Embryonic facial prominence (tissue), 1 donor: ENCODE results near the gene CFTR.
A peak's percentile ranks its signal among the peaks of the same experiment; 100 is the strongest.
"Not testable (repeated sequence)": the region's sequence is repeated elsewhere in the genome, so short reads cannot be mapped to it uniquely, and the experiment has no call there.

ENCODE experiments used
- DNase-seq: peaks from one replicate; pipeline ENCODE4 v3.0.0-alpha.2; 2016; ENCODE audit errors: extremely low spot score

Gene CFTR

GRCh38 chr7:117479225-117480054 lies at the start of gene CFTR:
Gene CFTR, plus strand, starts transcription at chr7:117480025. Its CDS starts 70 bp downstream, at chr7:117480095.
- DNase-seq: no peak

- DNase-seq: no peak
These were observed 44.3 kb upstream of the CFTR start for GRCh38 chr7:117435475-117436043.

- no peak for DNase-seq
These were observed 35.2 kb upstream of the CFTR start for GRCh38 chr7:117444646-117445045.

GRCh38 chr7:117445206-117445605 lies 34.6 kb upstream of the CFTR start:
- DNase-seq: no peak

GRCh38 chr7:117446220-117446815 lies 33.5 kb upstream of the CFTR start:
- DNase-seq: no peak

- DNase-seq: no peak
These were observed 31.2 kb upstream of the CFTR start for GRCh38 chr7:117448655-117449054.

GRCh38 chr7:117458977-117459583 lies 20.7 kb upstream of the CFTR start:
- peak; percentile 18 for DNase-seq

GRCh38 chr7:117459735-117460134 lies 20.1 kb upstream of the CFTR start:
- no peak for DNase-seq

GRCh38 chr7:117460815-117461214 lies 19.0 kb upstream of the CFTR start:
- DNase-seq: not testable (repeated sequence)

GRCh38 chr7:117468174-117468573 lies 11.7 kb upstream of the CFTR start:
- no peak for DNase-seq

- DNase-seq: no peak
These were observed 9.0 kb upstream of the CFTR start for GRCh38 chr7:117470777-117471176.

- no peak for DNase-seq
These were observed 7.5 kb upstream of the CFTR start for GRCh38 chr7:117472335-117472734.

GRCh38 chr7:117476557-117477215 lies 3.1 kb upstream of the CFTR start:
- no peak for DNase-seq

- no peak for DNase-seq
These were observed 995 bp upstream of the CFTR start for GRCh38 chr7:117478836-117479224.

- no peak for DNase-seq
These were observed 184 bp downstream of the CFTR start for GRCh38 chr7:117480055-117480362.

- DNase-seq: no peak
These were observed 1.2 kb downstream of the CFTR start for GRCh38 chr7:117480978-117481377.

- DNase-seq: no peak
These were observed 5.3 kb downstream of the CFTR start for GRCh38 chr7:117485118-117485620.

- no peak for DNase-seq
These were observed 9.2 kb downstream of the CFTR start for GRCh38 chr7:117489016-117489415.

GRCh38 chr7:117489430-117489829 lies 9.6 kb downstream of the CFTR start:
- no peak for DNase-seq

GRCh38 chr7:117489911-117490310 lies 10.1 kb downstream of the CFTR start:
- DNase-seq: no peak

- DNase-seq: no peak
These were observed 12.8 kb downstream of the CFTR start for GRCh38 chr7:117492649-117493048.

GRCh38 chr7:117493460-117493859 lies 13.6 kb downstream of the CFTR start:
- DNase-seq: no peak
